ENCODE measurements around the gene SOCS4.

Gene SOCS4

DNA sequence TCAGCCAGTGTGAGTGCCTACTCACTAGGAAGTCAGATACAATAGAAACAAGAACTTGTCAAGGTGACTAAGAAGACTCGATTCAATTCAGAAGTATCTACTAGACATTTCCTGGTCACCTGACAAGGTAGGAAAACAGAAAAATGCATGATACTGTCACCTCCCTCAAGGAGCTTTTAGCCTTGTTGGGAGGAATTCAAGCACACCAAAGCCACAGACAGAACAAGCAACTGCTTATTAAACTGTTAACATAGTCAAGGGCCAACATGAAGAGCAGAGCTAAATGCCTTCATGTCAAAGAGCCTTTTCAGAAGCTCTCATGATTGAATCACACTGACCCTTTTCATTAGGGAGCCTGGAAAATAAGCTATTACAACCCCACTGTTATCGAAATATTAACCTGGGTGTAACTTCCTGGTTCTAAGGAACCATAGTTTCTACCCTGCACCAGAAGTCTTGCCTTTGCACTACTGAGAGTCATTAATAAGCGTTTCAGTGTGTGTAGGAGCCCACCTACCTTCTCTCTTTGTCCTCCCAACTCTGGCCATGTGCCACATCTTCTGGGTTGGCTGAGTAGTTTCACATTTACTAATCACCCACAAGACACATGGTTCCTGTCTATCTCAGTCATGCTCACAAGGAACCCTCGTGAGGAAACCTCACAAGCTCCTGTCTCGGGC is 71.0 kb downstream of the SOCS4 start:
- DNase-seq (ENCODE audit: low read depth), result peak; percentile 75
- no peak overlapping the region for H3K4me3 ChIP-seq (ENCODE audit: low read length)
- no peak for TF ChIP-seq CTCF (IDR thresholded peaks at IDR 0.05; ENCODE audit: insufficient read depth, low read depth, low read length, missing control alignments)

DNA sequence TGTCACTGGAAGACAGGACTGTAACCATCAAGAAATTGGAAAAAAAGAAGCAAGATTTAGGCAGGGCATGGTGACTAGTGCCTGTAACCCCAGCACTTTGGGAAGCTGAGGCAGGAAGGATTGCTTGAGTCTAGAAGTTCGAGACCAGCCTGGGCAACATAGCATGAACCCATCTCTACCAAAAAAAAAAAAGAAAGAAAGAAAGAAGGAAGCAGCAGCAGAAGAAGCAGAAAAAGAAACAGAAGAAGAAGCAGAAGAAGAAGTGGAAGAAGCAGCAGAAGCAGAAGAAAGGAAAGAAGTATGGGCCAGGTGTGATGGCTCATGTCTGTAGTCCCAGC is 71.5 kb downstream of the SOCS4 start:
- DNase-seq (ENCODE audit: low read depth), result no peak
- no peak for TF ChIP-seq CTCF (IDR thresholded peaks at IDR 0.05; ENCODE audit: insufficient read depth, low read depth, low read length, missing control alignments)
- H3K4me3 ChIP-seq (ENCODE audit: low read length), result no peak overlapping the region

All from epithelial cell of esophagus (primary cell).